GM23338 (cell line): ENCODE data around the gene SIRT7. TPM values are rescaled to one million over a fixed set of nuclear protein-coding genes. Genes with fewer than 3 reads are reported as not detected.

ENCODE experiments used
- ATAC-seq: fragments of 200-7000 bp; cut with Tn5 transposase; 3 replicates; pipeline ENCODE4 v1.9.1; 2020
- DNase-seq: peaks from one replicate; pipeline ENCODE4 v3.0.0-alpha.2; 2015; ENCODE audit warnings: low spot score
- H2AFZ ChIP-seq: fragments of 200-600 bp; sonication (generic); 2 replicates; pipeline ENCODE4 v1.8.0; 2016; ENCODE audit warnings: antibody characterized with exemption, mild to moderate bottlenecking, moderate library complexity
- H3F3A ChIP-seq: fragments of 200-600 bp; sonication (generic); replicated peaks from 2 replicates; pipeline ENCODE4 v1.8.0; 2017; ENCODE audit warnings: antibody characterized with exemption, mixed run types, low read depth
- H3K27ac ChIP-seq: fragments of 200-600 bp; sonication (generic); 2 replicates; pipeline ENCODE4 v1.6.1; 2016; ENCODE audit warnings: low read depth
- H3K27me3 ChIP-seq: fragments of 200-600 bp; sonication (generic); 2 replicates; pipeline ENCODE4 v1.8.0; 2016; ENCODE audit warnings: mild to moderate bottlenecking, mixed run types, moderate library complexity; ENCODE audit not compliant: insufficient read depth
- H3K36me3 ChIP-seq: fragments of 200-600 bp; sonication (generic); 2 replicates; pipeline ENCODE4 v1.8.0; 2016; ENCODE audit warnings: mild to moderate bottlenecking; ENCODE audit not compliant: insufficient read depth
- H3K4me1 ChIP-seq: fragments of 200-600 bp; sonication (generic); 2 replicates; pipeline ENCODE4 v1.8.0; 2016; ENCODE audit warnings: mild to moderate bottlenecking, moderate library complexity; ENCODE audit not compliant: insufficient read depth
- H3K4me2 ChIP-seq: fragments of 200-600 bp; sonication (generic); 2 replicates; pipeline ENCODE4 v1.7.1; 2017; ENCODE audit warnings: mixed run types
- H3K4me3 ChIP-seq: fragments of 200-600 bp; sonication (generic); 2 replicates; pipeline ENCODE4 v1.6.1; 2016; ENCODE audit warnings: mixed run types
- H3K79me2 ChIP-seq: fragments of 200-600 bp; sonication (generic); replicated peaks from 2 replicates; pipeline ENCODE4 v1.8.0; 2017; ENCODE audit warnings: mild to moderate bottlenecking; ENCODE audit not compliant: insufficient read depth
- H3K9me2 ChIP-seq: fragments of 200-600 bp; sonication (generic); 2 replicates; pipeline ENCODE4 v1.8.0; 2017; ENCODE audit not compliant: insufficient read depth
- H4K20me1 ChIP-seq: fragments of 200-600 bp; sonication (generic); replicated peaks from 2 replicates; pipeline ENCODE4 v1.8.0; 2017; ENCODE audit warnings: mild to moderate bottlenecking; ENCODE audit not compliant: insufficient read depth
- H3K27ac Mint-ChIP-seq: 2 replicates; pipeline ENCODE4 v1.8.0; 2020; ENCODE audit warnings: inconsistent platforms, mild to moderate bottlenecking, moderate library complexity, mixed read lengths
- H3K27me3 Mint-ChIP-seq: 3 replicates; pipeline ENCODE4 v1.8.0; 2022; ENCODE audit warnings: low read depth, mild to moderate bottlenecking, moderate library complexity, mixed read lengths, inconsistent platforms; ENCODE audit not compliant: insufficient read depth, poor library complexity
- H3K36me3 Mint-ChIP-seq: 3 replicates; pipeline ENCODE4 v1.8.0; 2021; ENCODE audit warnings: low read depth, mild to moderate bottlenecking, inconsistent platforms, moderate library complexity, mixed read lengths
- H3K4me1 Mint-ChIP-seq: 3 replicates; pipeline ENCODE4 v1.8.0; 2020; ENCODE audit warnings: mild to moderate bottlenecking, inconsistent platforms, mixed read lengths
- H3K4me3 Mint-ChIP-seq: 3 replicates; pipeline ENCODE4 v1.8.0; 2021; ENCODE audit warnings: moderate library complexity, mild to moderate bottlenecking, inconsistent platforms, mixed read lengths
- H3K9me3 Mint-ChIP-seq: 3 replicates; pipeline ENCODE4 v1.8.0; 2020; ENCODE audit warnings: moderate library complexity, mild to moderate bottlenecking, inconsistent platforms, mixed read lengths
- CREB1 ChIP-seq: fragments of 250-450 bp; sonication (Bioruptor Pico); IDR thresholded peaks from 2 replicates; pipeline ENCODE4 v1.5.0; 2020; ENCODE audit warnings: low read depth, mild to moderate bottlenecking, moderate library complexity
- EZH2 ChIP-seq: fragments of 200-600 bp; sonication (generic); IDR thresholded peaks from one replicate; pipeline ENCODE4 v1.8.0; 2017; ENCODE audit warnings: antibody characterized with exemption, mild to moderate bottlenecking, low read depth; ENCODE audit not compliant: unreplicated experiment
- EZH2phosphoT487 ChIP-seq: fragments of 200-600 bp; sonication (generic); IDR thresholded peaks from one replicate; pipeline ENCODE4 v1.8.1; 2018; ENCODE audit warnings: antibody characterized with exemption; ENCODE audit not compliant: unreplicated experiment
- JUNB ChIP-seq: IDR thresholded peaks from one replicate; pipeline ENCODE4 v1.6.1; 2016; ENCODE audit warnings: antibody characterized with exemption; ENCODE audit not compliant: unreplicated experiment
- POLR2AphosphoS5 ChIP-seq: IDR thresholded peaks from 2 replicates; pipeline ENCODE4 v1.6.1; 2016; ENCODE audit warnings: antibody characterized with exemption, low read depth
- STAT1 ChIP-seq: IDR thresholded peaks from one replicate; pipeline ENCODE4 v1.6.1; 2016; ENCODE audit warnings: antibody characterized with exemption; ENCODE audit not compliant: unreplicated experiment
- ZNF114 ChIP-seq: fragments of 250-450 bp; sonication (Bioruptor Pico); IDR thresholded peaks from 2 replicates; pipeline ENCODE4 v1.5.0; 2020; ENCODE audit warnings: mild to moderate bottlenecking, moderate library complexity
- ZNF331 ChIP-seq: fragments of 250-450 bp; sonication (Bioruptor Pico); IDR thresholded peaks from 2 replicates; pipeline ENCODE4 v1.5.0; 2020; ENCODE audit warnings: low read depth, mild to moderate bottlenecking, moderate library complexity
- polyA plus RNA-seq: library from polyadenylated mRNA; unstranded; fragments of >200 nt; fragmentation: Nextera tagmentation; extraction: Ambion mirVana; gene quantifications from 2 replicates; pipeline ENCODE4 v1.2.1, GENCODE V29; 2016
- total RNA-seq: library from RNA; depleted of rRNA; stranded (reverse); fragments of >200 nt; shearing (Covaris generic); gene quantifications from 2 replicates; pipeline ENCODE4 v1.2.3, GENCODE V29; 2014
- TF ChIP-seq, protein P1 (sequence below), 2 experiments: fragments of 200-600 bp in 1 of 2; sonication (generic) in 1 of 2; conservative IDR thresholded peaks; 2 replicates each; pipeline versions ENCODE4 v1.5.1 to v1.6.1; 2016 to 2017; ENCODE audit warnings: antibody characterized with exemption in 2 of 2, low read depth in 2 of 2, mild to moderate bottlenecking in 2 of 2, moderate library complexity in 1 of 2
- TF ChIP-seq, protein P2 (sequence below): IDR thresholded peaks from 2 replicates; pipeline ENCODE4 v1.6.1; 2016; ENCODE audit warnings: antibody characterized with exemption
- TF ChIP-seq, protein P3 (sequence below): fragments of 250-450 bp; sonication (Bioruptor Pico); IDR thresholded peaks from 2 replicates; pipeline ENCODE4 v1.5.0; 2020; ENCODE audit warnings: mild to moderate bottlenecking, moderate library complexity

The SIRT7 gene
- total and polyA plus RNA-seq, 2 experiments from 2014 or later, result 16.3 to 20.8 TPM

DNA sequence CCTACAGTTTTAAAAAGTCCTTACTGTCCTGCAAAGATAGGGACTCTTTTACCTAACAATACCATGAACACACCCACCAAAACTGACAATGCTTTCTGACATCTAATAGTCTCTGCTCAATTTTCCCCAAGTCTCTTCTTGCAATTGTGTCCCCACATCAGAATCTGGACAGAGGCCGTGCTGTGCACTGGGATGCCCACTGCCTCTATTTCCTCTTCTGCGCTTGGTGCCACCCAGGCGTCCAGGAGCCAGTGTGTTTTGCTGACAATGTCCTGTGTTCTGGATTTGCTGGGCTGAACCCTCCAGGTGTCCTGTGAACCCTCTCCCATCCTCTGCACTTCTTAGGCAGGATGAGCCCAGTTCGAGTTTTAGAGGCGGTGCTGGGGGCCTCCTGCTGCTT lies 40.4 kb downstream of the SIRT7 start (continued):
- TF ChIP-seq, protein P1, sequence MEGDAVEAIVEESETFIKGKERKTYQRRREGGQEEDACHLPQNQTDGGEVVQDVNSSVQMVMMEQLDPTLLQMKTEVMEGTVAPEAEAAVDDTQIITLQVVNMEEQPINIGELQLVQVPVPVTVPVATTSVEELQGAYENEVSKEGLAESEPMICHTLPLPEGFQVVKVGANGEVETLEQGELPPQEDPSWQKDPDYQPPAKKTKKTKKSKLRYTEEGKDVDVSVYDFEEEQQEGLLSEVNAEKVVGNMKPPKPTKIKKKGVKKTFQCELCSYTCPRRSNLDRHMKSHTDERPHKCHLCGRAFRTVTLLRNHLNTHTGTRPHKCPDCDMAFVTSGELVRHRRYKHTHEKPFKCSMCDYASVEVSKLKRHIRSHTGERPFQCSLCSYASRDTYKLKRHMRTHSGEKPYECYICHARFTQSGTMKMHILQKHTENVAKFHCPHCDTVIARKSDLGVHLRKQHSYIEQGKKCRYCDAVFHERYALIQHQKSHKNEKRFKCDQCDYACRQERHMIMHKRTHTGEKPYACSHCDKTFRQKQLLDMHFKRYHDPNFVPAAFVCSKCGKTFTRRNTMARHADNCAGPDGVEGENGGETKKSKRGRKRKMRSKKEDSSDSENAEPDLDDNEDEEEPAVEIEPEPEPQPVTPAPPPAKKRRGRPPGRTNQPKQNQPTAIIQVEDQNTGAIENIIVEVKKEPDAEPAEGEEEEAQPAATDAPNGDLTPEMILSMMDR (conservative IDR thresholded peaks at IDR 0.05; ENCODE audit: low read depth in 2 of 2), result no peak
- TF ChIP-seq, protein P2, sequence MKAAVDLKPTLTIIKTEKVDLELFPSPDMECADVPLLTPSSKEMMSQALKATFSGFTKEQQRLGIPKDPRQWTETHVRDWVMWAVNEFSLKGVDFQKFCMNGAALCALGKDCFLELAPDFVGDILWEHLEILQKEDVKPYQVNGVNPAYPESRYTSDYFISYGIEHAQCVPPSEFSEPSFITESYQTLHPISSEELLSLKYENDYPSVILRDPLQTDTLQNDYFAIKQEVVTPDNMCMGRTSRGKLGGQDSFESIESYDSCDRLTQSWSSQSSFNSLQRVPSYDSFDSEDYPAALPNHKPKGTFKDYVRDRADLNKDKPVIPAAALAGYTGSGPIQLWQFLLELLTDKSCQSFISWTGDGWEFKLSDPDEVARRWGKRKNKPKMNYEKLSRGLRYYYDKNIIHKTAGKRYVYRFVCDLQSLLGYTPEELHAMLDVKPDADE, result no peak
- no peak for TF ChIP-seq STAT1
- no peak for TF ChIP-seq EZH2

DNA sequence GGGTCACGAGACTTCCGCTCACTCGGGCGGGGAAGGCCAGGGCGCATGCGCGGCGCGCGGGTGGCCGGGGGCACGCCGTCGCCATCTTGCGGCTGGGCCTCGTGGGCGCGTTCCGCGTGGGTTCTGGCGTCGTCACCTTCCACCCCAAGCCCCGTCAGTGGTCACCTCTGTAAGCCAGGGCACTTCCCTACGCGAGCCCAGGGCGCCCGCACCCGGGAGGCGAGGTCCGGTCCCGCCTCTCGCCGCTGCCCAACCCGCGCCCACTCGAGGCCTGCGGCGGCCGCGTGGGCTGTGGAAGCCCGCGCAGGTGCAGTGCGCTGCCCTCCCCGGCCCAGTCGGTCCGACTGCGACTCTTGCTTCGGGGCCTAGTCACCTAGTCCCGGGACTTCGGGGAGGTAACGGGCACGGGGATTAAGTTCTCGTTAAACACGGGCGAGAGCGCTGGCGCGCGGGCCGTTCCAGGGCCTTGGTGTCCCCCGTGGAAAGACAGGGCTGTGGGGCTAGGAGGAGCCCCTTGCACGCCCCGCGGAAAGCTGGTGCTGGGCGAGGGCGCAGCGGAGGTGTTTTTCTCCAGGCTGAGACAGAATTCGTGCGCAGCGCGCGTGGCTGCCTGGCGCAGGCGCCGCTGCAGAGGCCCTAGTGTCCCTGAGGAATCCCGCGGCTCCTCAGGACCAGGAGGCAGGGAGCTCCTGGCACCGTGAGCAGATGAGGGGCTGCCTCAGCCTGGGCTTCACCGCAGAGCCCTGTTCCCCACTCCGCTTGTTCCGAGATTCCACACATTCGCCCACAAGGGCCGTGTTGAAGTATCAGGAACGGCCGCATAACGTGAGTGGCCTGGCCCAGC lies 46.4 kb downstream of the SIRT7 start:
- Histone ChIP-seq H3F3A (peaks cover 34% of the 10 kb centered on the region), H3K4me1 (peaks cover 12% of the 10 kb centered on the region), H3K4me2 (peak overlapping the region; percentile 92), H3K4me3 (peak overlapping the region; percentile 96), H3K9me2 (no peaks in the 10 kb centered on the region), H3K27me3 (no peaks in the 10 kb centered on the region), H3K27ac (peak overlapping the region; percentile 63; the same call in 1 of the 2 replicates), H2AFZ (peak overlapping the region; percentile 87), H4K20me1 (peaks cover under 1% of the 10 kb centered on the region; the same call in 1 of the 2 replicates), H3K36me3 (no peaks in the 10 kb centered on the region), H3K79me2 (0 out of 2 replicates have a peak, but pooled peaks cover 4% of the 10 kb centered on the region)
- peaks cover 21% of the 10 kb centered on the region for H3K4me1 Mint-ChIP-seq
- DNase-seq, result peak; percentile 89
- H3K4me3 Mint-ChIP-seq, result peak overlapping the region; percentile 84
- peak; percentile 9 for ATAC-seq
- H3K27ac Mint-ChIP-seq, result peak overlapping the region; percentile 78; the same call in 1 of the 2 replicates
- peaks cover 8% of the 10 kb centered on the region; the same call in 2 of the 3 replicates for H3K36me3 Mint-ChIP-seq
- H3K9me3 Mint-ChIP-seq, result no peaks in the 10 kb centered on the region; the same call in 2 of the 3 replicates
- peaks cover 44% of the 10 kb centered on the region for H3K27me3 Mint-ChIP-seq
- TF ChIP-seq POLR2AphosphoS5, result peak; percentile 80
- no peak for TF ChIP-seq EZH2phosphoT487
- TF ChIP-seq, protein P1 (conservative IDR thresholded peaks at IDR 0.05; ENCODE audit: low read depth in 2 of 2), result peak; percentile 14 to 27; a peak in 1 of 4 replicates
- TF ChIP-seq CREB1, result no peak
- TF ChIP-seq, protein P3, sequence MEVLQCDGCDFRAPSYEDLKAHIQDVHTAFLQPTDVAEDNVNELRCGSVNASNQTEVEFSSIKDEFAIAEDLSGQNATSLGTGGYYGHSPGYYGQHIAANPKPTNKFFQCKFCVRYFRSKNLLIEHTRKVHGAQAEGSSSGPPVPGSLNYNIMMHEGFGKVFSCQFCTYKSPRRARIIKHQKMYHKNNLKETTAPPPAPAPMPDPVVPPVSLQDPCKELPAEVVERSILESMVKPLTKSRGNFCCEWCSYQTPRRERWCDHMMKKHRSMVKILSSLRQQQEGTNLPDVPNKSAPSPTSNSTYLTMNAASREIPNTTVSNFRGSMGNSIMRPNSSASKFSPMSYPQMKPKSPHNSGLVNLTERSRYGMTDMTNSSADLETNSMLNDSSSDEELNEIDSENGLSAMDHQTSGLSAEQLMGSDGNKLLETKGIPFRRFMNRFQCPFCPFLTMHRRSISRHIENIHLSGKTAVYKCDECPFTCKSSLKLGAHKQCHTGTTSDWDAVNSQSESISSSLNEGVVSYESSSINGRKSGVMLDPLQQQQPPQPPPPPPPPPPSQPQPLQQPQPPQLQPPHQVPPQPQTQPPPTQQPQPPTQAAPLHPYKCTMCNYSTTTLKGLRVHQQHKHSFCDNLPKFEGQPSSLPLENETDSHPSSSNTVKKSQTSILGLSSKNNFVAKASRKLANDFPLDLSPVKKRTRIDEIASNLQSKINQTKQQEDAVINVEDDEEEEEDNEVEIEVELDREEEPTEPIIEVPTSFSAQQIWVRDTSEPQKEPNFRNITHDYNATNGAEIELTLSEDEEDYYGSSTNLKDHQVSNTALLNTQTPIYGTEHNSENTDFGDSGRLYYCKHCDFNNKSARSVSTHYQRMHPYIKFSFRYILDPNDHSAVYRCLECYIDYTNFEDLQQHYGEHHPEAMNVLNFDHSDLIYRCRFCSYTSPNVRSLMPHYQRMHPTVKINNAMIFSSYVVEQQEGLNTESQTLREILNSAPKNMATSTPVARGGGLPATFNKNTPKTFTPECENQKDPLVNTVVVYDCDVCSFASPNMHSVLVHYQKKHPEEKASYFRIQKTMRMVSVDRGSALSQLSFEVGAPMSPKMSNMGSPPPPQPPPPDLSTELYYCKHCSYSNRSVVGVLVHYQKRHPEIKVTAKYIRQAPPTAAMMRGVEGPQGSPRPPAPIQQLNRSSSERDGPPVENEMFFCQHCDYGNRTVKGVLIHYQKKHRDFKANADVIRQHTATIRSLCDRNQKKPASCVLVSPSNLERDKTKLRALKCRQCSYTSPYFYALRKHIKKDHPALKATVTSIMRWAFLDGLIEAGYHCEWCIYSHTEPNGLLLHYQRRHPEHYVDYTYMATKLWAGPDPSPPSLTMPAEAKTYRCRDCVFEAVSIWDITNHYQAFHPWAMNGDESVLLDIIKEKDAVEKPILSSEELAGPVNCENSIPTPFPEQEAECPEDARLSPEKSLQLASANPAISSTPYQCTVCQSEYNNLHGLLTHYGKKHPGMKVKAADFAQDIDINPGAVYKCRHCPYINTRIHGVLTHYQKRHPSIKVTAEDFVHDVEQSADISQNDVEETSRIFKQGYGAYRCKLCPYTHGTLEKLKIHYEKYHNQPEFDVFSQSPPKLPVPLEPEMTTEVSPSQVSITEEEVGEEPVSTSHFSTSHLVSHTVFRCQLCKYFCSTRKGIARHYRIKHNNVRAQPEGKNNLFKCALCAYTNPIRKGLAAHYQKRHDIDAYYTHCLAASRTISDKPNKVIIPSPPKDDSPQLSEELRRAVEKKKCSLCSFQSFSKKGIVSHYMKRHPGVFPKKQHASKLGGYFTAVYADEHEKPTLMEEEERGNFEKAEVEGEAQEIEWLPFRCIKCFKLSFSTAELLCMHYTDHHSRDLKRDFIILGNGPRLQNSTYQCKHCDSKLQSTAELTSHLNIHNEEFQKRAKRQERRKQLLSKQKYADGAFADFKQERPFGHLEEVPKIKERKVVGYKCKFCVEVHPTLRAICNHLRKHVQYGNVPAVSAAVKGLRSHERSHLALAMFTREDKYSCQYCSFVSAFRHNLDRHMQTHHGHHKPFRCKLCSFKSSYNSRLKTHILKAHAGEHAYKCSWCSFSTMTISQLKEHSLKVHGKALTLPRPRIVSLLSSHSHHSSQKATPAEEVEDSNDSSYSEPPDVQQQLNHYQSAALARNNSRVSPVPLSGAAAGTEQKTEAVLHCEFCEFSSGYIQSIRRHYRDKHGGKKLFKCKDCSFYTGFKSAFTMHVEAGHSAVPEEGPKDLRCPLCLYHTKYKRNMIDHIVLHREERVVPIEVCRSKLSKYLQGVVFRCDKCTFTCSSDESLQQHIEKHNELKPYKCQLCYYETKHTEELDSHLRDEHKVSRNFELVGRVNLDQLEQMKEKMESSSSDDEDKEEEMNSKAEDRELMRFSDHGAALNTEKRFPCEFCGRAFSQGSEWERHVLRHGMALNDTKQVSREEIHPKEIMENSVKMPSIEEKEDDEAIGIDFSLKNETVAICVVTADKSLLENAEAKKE (CRISPR knock-in tag), result no peak
- no peak for TF ChIP-seq STAT1
- no peak for TF ChIP-seq ZNF331
- TF ChIP-seq EZH2, result no peak
- TF ChIP-seq ZNF114 (CRISPR knock-in tag), result no peak
- no peak for TF ChIP-seq JUNB
